Measurements from ENCODE around the gene LYPD5.
A peak's percentile ranks its signal among the peaks of the same experiment; 100 is the strongest.
"Not testable (repeated sequence)": the region's sequence is repeated elsewhere in the genome, so short reads cannot be mapped to it uniquely, and the experiment has no call there.

LYPD5 gene

DNA sequence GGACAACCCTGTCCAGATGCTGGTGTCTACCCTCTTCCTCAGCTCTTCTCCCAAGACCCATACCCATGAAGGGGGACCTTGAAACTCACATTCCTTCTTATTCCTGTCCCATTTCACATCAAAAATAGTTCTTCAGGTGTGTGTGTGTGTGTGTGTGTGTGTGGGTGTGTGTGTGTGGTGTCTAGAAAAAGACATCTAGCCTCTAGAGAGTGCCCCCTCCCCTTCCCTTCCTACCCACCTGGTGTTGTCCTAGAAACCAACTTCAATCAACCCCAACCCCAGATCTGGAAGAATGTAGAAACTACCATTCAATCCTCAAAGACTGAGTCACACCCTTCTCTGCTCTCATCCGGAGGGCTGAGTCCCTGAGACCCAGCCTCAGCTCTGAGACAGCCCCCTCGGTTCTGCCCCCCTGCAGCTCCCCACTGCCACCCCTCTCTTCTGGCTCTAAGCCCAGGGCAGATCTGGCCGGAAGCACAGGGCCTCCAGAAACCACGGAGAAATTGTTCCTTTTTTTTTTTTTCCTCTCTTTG, 25.0 kb downstream of the LYPD5 start:
- DNase-seq: no peak

DNA sequence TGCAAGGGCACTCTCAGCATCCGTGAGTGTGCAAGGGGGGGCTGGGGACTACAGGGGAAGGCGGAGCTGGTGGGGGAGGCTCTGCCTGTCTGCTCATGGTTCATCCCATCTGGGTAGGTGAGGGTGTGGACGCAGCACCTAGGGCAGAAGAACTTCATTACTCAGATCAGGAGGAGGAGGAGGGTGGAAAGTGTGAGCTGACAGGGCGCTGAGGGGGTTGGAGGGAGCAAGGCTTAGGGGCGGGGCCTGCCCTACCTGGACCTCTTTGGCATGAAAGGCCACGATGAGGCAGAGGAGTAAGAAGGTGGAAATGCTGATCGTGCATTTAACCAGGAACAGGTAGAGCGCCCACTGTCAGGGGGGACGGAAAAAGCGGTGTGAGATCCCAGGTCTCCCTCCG, 26.0 kb downstream of the LYPD5 start:
- no peak for DNase-seq

DNA sequence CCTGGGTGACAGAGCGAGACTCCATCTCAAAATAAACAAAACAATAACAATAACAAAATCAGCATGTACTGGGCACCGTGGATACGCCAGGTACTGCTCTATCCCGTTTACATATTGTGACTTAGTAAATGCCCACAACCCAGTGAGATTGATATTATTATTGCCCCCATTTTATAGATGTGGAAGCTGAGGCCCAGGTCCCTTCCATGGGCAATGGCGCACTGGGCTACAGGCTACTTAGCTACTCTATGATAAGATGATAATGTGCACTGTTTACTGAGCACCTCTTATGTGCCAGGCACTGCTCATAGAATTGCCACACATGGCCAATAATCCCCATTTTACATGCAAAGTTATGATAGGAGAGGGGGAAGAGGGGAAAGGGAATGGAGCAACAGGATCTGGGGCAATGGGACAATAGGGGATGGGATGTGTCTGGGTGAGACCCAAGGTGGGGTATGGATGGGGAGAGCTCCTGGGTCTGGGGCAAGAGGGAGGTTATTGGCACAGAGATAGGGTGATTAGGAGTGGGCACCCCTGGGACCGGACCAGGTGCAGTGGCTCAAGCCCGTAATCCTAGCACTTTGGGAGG, 26.9 kb downstream of the LYPD5 start:
- no peak for DNase-seq

- DNase-seq: not testable (repeated sequence)
Measured at GRCh38 chr19:43774940-43775258, 27.3 kb downstream of the LYPD5 start.

DNA sequence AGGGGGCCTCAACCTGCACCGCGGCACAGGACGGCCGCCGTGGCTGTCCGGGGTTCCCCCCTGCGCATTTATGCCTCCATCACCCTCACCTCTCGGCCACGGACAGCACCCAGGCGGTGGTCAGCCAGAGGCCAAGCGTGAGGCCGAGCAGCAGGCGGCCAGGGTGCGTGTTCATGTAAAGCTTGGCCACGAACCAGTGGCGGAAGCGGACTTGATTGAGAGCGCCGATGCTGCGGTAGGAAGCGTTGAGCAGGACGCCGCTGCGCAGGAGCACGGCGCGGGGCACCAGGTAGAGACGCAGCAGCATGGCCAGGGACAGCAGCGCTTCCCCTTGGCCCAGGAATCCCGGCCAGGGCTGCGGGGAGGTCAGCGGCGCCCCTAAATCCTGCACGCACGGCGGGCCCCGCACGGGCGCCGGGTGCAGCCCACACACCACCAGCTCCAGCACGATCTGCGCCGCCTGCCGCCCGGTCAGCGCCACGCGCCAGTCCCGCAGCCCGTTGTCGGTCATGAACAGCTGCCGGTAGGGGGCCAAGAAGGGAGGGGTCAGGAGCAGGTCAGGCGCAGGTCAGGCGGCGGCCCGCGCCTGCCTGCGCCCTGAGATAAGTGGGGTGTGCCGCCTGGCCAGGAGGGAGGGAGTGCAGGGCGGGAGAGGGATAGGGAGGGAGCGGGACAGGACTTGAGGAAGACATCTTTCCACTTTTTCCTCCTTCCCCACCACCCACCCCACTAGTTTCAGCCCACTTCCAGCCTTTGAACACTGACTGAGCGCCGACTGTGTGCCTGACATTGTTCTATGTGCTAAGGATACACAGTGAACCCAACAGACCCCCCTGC, 27.9 kb downstream of the LYPD5 start:
- no peak for DNase-seq

DNA sequence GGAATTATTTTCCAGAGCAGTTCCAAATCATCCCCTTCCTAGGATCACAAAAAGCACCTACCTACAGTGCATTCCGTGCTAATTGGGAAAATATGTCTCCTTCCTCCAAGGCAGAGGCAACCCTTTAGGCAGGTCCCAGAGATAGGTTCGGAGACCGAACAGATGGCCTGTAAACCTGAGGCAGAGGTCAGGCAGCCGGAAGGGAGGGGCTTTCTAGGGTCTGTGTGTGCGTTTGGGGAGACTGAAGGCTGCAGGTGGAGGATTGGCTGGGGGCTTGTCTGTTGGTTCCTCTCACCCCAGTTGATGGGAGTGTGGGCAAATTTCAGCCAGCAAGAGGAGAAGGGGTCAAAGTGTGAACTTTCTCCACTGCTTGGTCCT, 28.5 kb downstream of the LYPD5 start:
- DNase-seq: no peak

DNA sequence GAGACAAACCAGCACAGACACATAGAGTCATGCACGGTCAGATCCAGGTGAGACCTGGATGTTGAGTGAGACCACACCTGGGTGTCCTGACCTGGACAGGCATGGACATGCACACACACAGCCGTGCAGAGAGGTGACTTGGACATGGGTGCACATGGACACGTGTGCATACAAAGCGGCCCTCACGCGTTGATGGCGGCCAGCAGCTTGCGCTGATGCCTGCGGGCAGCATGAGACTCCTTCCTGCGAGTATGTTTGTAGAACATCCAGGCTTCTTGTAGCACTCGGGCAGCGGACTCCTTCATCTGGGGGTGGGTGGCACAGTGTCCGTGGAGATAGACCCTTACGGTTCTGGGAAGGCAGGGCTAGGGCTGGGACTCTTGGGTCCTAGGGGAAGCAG, 33.0 kb downstream of the LYPD5 start:
- DNase-seq: no peak

GRCh38 chr19:43768273-43769050, 33.8 kb downstream of the LYPD5 start:
- DNase-seq: no peak

DNA sequence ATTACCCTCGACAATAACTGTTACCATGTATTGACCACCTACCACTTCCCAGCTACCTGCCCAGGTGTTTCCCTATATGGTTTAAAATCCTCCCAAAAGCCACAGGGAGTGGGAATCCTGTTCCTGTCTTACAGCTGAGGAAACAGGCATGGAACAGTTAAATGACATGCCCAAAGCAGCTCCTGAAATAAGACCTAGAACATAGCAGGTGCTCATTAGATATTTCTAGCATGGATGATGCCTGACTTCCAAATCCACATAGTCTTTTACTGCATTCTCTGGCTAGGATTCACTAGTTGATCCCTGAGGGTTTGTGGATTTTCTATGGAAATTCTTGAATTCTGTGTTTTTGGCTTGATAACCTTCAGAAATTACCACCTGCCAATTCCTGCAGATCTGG, 34.4 kb downstream of the LYPD5 start:
- no peak for DNase-seq

GRCh38 chr19:43767316-43767715, 34.9 kb downstream of the LYPD5 start:
- DNase-seq: no peak

GRCh38 chr19:43766755-43767043, 35.5 kb downstream of the LYPD5 start:
- no peak for DNase-seq

GRCh38 chr19:43765109-43765876, 37.0 kb downstream of the LYPD5 start:
- DNase-seq: no peak

DNA sequence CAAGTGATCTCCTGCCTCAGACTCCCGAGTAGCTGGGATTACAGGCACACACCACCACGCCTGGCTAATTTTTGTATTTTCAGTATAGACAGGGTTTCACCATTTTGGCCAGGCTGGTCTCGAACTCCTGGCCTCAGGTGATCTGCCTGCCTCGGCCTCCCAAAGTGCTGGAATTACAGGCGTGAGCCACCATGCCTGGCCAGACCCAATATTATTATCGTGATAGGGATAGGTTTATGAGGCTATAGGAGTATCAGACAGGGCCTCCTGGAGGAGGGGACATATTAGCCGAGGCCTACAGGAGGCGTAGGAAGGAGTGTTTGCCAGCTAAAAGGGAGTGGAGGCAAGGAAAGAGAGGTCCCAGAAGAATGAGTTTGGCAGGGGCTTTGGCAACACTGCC, 37.6 kb downstream of the LYPD5 start:
- DNase-seq: not testable (repeated sequence)

- no peak for DNase-seq
Measured at GRCh38 chr19:43763473-43763939, 38.7 kb downstream of the LYPD5 start.

DNA sequence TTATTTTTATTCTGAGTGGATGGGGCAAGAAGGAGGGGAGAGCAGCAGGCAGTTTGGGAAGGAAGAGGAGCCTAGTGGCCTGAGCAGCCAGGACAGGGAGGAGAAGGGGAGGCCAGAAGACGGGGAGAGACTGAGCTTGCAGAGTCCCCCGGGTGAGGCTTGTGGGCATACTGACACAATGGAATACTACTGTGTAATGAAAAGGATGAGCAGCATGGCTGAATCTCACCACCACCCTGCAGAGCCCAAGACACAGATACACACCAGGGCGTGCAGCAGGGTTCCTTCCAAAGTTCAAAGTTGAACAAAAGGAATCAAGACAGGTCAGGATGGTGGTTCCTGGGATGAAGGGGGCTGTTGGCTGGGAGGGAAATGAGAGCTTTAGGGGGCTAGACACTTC, 39.4 kb downstream of the LYPD5 start:
- no peak for DNase-seq

DNA sequence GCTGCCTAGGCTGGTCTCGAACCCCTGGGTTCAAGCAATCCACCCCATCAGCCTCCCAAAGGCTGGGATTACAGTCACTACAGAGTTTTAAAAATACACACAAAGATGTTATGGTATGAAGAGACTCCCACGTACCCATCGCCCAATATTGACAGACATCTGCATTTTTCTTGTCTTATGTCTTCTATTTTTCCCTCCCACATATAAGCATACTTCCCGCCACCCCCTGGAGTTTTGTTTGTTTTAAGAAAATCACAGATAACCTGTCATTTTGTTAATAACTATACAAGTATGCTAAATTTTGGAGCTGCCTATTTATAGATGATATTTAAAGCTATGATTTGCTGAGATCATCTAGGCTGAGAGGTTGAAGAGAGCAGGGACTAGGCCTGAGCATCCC, 41.3 kb downstream of the LYPD5 start:
- DNase-seq: no peak

DNA sequence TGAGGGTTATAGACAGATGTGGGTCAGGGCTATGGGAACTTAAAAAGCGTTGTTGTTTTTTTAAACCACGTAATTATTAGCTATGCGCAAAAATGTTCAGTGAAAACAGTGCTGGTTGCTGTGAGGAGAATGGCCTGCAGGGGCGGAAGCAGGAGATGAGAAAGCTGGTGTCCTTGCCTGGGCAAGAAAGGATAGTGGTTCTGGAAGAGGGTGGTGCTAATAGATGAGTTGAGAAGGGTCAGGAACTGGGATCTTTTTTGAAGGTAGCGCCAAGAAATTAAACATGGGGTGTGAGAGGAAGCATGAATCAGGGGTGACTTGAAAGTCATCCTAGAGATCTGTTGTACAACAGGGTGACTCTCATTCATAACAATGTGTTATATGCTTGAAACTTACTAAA, 42.7 kb downstream of the LYPD5 start:
- peak; percentile 13 to 47 for DNase-seq

- peak; percentile 65 to 91 for DNase-seq
Measured at GRCh38 chr19:43755256-43755801, 46.9 kb downstream of the LYPD5 start.

DNA sequence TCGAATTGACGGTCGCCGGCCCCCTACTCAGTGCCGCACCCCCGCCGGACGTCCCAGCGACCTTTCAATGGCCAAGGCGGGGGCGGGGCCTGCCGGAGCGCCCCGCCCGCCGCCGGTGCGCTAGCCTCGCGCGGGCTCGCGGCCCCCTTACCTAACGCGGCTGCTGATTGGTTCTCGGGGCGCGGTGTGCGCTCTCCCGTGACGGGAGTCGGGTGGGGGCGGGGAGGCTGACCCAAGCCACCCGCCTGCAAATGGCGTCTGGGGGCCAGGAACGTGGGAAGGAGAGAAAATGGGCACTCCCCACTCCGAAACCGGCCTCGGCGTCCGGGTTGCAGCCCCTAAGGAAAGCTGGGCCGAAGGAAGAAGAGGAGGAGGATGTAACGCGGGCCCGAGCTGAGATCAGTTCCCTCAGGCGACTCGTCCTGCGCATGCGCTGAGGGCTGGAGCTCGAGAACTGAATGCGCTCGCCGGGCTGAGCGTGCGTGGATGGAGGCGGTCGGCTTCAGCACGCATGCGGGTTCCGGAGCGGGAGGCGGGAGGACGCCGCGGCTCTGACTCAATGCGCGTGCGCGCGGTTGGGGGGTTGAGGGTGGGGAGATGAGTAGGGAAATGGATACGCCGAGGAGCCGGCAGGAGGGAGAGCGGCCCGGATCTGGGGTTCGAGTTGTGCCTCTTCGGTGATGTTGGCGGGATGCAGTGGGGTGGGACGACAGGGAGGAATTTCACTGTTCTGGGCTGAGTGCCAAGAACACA, 47.6 kb downstream of the LYPD5 start, which contains the start of gene SMG9:
TSS of gene SMG9 (minus strand) at position 460 of the 753 bp plus-strand sequence. CDS start 4,221 bp downstream, outside the sequence.
- DNase-seq: peak; percentile 96 to 99

DNA sequence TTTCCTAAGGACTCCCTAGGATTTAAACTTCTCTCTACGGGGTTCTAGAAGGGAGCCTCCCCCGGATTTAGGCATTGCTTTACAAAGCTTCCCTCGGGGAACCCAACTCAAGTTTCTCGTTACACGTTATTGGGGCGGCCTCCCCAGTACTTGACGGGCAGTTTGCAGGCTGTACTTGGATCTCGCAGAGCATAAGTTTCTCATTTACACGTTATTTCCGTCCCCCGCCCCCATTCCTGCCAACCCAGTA, 48.1 kb downstream of the LYPD5 start:
- DNase-seq: no peak

- DNase-seq: no peak
Measured at GRCh38 chr19:43752287-43752875, 49.9 kb downstream of the LYPD5 start.

Measured in NCI-H526 (cell line).